ENCODE data around the gene SP110.
A peak's percentile ranks its signal among the peaks of the same experiment; 100 is the strongest.

SP110 gene

GRCh38 chr2:230144355-230144754 lies 75.4 kb downstream of the SP110 start:
- DNase-seq (ENCODE audit: low spot score): no peak
- H3K4me3 ChIP-seq: no peak overlapping the region
- TF ChIP-seq CTCF (IDR thresholded peaks at IDR 0.05): no peak
- H3K27ac ChIP-seq: no peak overlapping the region

GRCh38 chr2:230140667-230141066 lies 79.1 kb downstream of the SP110 start:
- no peak for TF ChIP-seq CTCF (IDR thresholded peaks at IDR 0.05)
- Histone ChIP-seq H3K27ac (no peak overlapping the region), H3K4me3 (no peak overlapping the region)
- no peak for DNase-seq (ENCODE audit: low spot score)

DNA sequence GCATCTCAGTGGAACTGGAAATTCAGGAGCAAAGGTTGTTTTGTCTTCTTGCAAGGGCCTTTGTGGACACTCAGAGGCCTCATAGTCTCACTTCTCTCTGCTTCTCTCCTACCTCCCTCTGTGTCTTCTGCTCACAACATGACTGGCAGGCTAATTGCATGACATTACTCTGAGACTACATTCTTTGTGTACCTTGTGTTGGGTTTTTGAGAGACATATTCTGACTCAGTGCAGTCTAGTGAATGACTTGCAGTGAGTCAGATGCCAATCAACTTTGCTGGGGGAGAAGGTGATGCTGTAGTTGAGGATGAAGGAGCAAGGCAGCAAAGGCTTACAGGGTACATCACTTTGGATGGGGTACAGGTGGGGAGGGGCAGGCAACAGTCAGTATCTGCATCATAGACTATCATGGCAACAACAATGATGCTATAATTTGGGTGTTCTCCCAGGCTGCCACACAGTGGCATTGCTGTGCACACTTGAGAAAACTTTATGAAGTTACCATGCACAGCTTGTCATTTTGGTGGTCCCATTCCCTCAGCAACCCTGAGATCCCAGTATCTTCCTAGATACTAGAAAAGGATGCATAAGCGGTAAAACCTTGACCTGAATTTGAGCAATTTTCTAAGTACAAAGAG lies 81.8 kb downstream of the SP110 start:
- TF ChIP-seq CTCF (IDR thresholded peaks at IDR 0.05): no peak
- DNase-seq (ENCODE audit: low spot score): no peak
- Histone ChIP-seq H3K4me3 (no peak overlapping the region), H3K27ac (no peak overlapping the region)

DNA sequence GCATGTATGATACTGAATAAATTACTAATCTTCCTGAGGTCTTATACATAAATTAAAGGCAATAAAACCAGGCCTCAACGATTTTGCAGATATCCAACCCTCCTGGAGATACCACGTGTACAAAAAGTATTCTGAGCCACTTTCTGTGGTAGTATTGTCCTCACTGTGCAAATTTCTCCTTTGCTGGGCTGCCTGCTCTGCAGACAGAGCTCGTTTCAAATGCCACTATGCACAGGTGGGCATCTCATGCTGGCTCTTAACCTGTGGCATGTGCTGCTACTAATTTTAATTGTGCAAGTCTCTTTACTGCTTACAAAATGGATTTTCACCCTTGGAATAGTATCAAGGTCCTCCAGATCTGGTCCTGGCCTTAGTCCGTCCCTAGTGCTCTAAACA lies 84.7 kb downstream of the SP110 start:
- H3K4me3 ChIP-seq: no peak overlapping the region
- no peak overlapping the region for H3K27ac ChIP-seq
- no peak for DNase-seq (ENCODE audit: low spot score)
- no peak for TF ChIP-seq CTCF (IDR thresholded peaks at IDR 0.05)

DNA sequence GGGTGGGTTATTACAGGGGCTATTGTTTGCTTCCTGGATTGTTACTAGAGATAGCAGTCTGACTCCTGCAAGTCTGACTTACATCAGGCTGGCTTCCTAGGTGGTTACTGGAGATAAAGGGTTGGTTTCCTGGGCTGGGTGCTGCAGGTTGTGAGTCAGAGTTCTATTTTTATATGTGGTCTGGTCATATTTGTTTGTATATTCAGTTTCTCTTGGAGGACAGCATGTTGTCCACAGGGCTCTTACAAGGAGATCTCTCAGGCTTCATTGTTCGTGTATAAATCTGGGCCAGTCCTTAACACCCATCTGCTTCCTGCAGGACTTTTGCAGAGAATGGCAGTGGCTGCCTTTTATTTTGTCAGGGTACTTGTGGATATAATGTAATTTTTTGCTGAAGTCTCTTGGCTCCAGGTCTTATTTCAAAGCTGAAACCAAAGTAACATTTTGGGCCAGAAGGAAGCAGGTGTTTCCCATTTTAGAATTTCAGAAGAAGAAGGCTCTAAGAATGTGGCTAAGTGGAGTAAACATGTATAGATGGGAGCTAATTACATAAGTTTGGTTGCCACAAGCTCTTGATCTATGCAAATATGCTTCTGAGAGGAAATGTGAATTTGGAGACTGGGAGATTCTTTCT lies 85.2 kb downstream of the SP110 start:
- DNase-seq (ENCODE audit: low spot score): no peak
- no peak for TF ChIP-seq CTCF (IDR thresholded peaks at IDR 0.05)
- no peak overlapping the region for H3K4me3 ChIP-seq
- H3K27ac ChIP-seq: no peak overlapping the region

DNA sequence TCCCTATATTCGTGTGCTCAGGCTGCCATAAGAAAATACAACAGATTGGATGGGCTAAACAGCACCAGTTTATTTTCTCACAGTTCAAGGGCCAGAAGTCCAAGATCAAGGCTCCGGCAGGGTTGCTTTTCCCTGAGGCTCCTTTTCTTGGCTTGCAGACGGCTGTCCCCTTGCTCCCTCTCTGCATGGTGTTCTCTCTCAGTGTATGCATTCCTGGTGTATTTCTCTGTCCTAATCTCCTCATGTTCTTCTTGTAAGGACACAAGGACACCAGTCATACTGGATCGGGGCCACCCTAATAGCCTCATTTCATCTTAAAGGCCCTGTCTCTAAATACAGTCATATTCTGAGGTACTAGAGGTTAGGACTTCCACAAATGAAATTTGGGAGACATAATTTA lies 88.4 kb downstream of the SP110 start:
- Histone ChIP-seq H3K4me3 (no peak overlapping the region), H3K27ac (peak overlapping the region; percentile 18 to 60)
- DNase-seq (ENCODE audit: low spot score): no peak
- no peak for TF ChIP-seq CTCF (IDR thresholded peaks at IDR 0.05)
